K562 (cell line): ENCODE data around the gene GCK. TPM values are rescaled to one million over a fixed set of nuclear protein-coding genes. Genes with fewer than 3 reads are reported as not detected.

Experiments used
- BDP1 ChIP-seq: IDR thresholded peaks from 3 replicates; pipeline ENCODE4 v1.6.1; 2011; ENCODE audit not compliant: insufficient read length, insufficient read depth
- CGGBP1 ChIP-seq: fragments of 250-450 bp; sonication (Bioruptor Pico); IDR thresholded peaks from 2 replicates; pipeline ENCODE4 v1.9.0; 2021; ENCODE audit warnings: mild to moderate bottlenecking
- DLX4 ChIP-seq: fragments of 250-450 bp; sonication (Bioruptor Pico); IDR thresholded peaks from 2 replicates; pipeline ENCODE4 v1.6.1; 2021; ENCODE audit warnings: mild to moderate bottlenecking
- ETV6 ChIP-seq, 3 experiments: fragments of 150-350 bp in 1 of 3; sonication (generic) in 1 of 3; formaldehyde crosslinking in 1 of 3; IDR thresholded peaks; 2 replicates each; pipeline versions ENCODE4 v1.6.1 to v1.8.0; 2014 to 2022; ENCODE audit warnings: borderline replicate concordance in 2 of 3, low read depth in 2 of 3, antibody characterized with exemption in 1 of 3, low read length in 1 of 3, mild to moderate bottlenecking in 1 of 3, missing genetic modification reagents in 1 of 3
- EWSR1 ChIP-seq: fragments of 450-650 bp; IDR thresholded peaks from 2 replicates; pipeline ENCODE4 v1.6.1; 2018; ENCODE audit warnings: borderline replicate concordance, mild to moderate bottlenecking, low read depth, moderate library complexity; ENCODE audit not compliant: partially characterized antibody
- GATAD2B ChIP-seq: fragments of 450-650 bp; IDR thresholded peaks from 2 replicates; pipeline ENCODE4 v1.6.1; 2017; ENCODE audit warnings: mild to moderate bottlenecking, borderline replicate concordance
- NR2C2 ChIP-seq, 2 experiments: fragments of 200-800 bp in 1 of 2; sonication (Bioruptor generic) in 1 of 2; sonication (generic) in 1 of 2; formaldehyde crosslinking in 1 of 2; IDR thresholded peaks; 2 replicates each; pipeline versions ENCODE4 v1.6.1 to v1.8.0; 2016 to 2022; ENCODE audit warnings: mild to moderate bottlenecking in 1 of 2, missing compliant biosample characterization in 1 of 2, missing genetic modification characterization in 1 of 2, missing genetic modification reagents in 1 of 2
- NR4A1 ChIP-seq, 2 experiments: fragments of 250-450 bp in 1 of 2; fragments of 450-650 bp in 1 of 2; sonication (Bioruptor Pico) in 1 of 2; IDR thresholded peaks; 2 replicates each; pipeline versions ENCODE4 v1.4.0 to v1.6.1; 2016 to 2020; ENCODE audit warnings: mild to moderate bottlenecking in 2 of 2, missing compliant biosample characterization in 1 of 2, missing genetic modification characterization in 1 of 2, moderate library complexity in 1 of 2
- NRF1 ChIP-seq, 2 experiments: fragments of 450-650 bp; IDR thresholded peaks in 1 of 2; conservative IDR thresholded peaks in 1 of 2; 2 replicates each; pipeline ENCODE4 v1.6.1; 2014; ENCODE audit warnings: mild to moderate bottlenecking in 2 of 2
- ZC3H4 ChIP-seq: sonication (generic); formaldehyde crosslinking; IDR thresholded peaks from 2 replicates; pipeline ENCODE4 v1.9.0; 2021; ENCODE audit warnings: missing genetic modification reagents, borderline replicate concordance
- ZNF263 ChIP-seq: sonication (generic); formaldehyde crosslinking; IDR thresholded peaks from 2 replicates; pipeline ENCODE4 v1.8.0; 2022; ENCODE audit warnings: mild to moderate bottlenecking, missing genetic modification reagents, borderline replicate concordance
- ZNF431 ChIP-seq: sonication (generic); formaldehyde crosslinking; IDR thresholded peaks from 2 replicates; pipeline ENCODE4 v1.8.0; 2022; ENCODE audit warnings: mild to moderate bottlenecking, missing genetic modification reagents
- ZNF512 ChIP-seq: IDR thresholded peaks from 2 replicates; pipeline ENCODE4 v1.6.1; 2016; ENCODE audit warnings: missing genetic modification characterization, missing compliant biosample characterization
- ZNF740 ChIP-seq, 3 experiments: fragments of 200-800 bp in 1 of 3; sonication (Bioruptor generic) in 1 of 3; sonication (generic) in 1 of 3; formaldehyde crosslinking in 1 of 3; IDR thresholded peaks; 2 replicates each; pipeline versions ENCODE4 v1.6.1 to v1.8.0; 2016 to 2022; ENCODE audit warnings: mild to moderate bottlenecking in 2 of 3, missing compliant biosample characterization in 2 of 3, missing genetic modification characterization in 2 of 3, missing genetic modification reagents in 1 of 3
- polyA plus RNA-seq, 8 experiments: library from polyadenylated mRNA; depleted of rRNA in 4 of 8; stranded (reverse) in 5 of 8; unstranded in 3 of 8; fragments of >200 nt; fragmentation: Nextera tagmentation in 2 of 8; fragmentation: Illumina TruSeq in 1 of 8; extraction: Ambion mirVana in 2 of 8; extraction: Trizol in 1 of 8; gene quantifications; 2 replicates each; pipeline versions ENCODE4 v1.2.1 to v1.2.3, GENCODE V29; 2011 to 2014; ENCODE audit warnings: inconsistent platforms in 1 of 8, missing spikeins in 1 of 8
- total RNA-seq, 7 experiments: library from RNA; depleted of rRNA in 6 of 7; stranded (reverse); fragments of >200 nt in 6 of 7; fragmentation: Illumina TruSeq in 2 of 7; extraction: Trizol in 2 of 7; gene quantifications; 2 replicates each; pipeline versions ENCODE4 v1.2.1 to v1.2.3, GENCODE V29; 2011 to 2021; ENCODE audit warnings: low replicate concordance in 1 of 7
- TF ChIP-seq, protein P1 (sequence below): fragments of 250-450 bp; sonication (Bioruptor Pico); IDR thresholded peaks from 2 replicates; pipeline ENCODE4 v1.8.0; 2021; ENCODE audit warnings: moderate library complexity, mild to moderate bottlenecking, inconsistent platforms
- TF ChIP-seq, protein P2 (sequence below): fragments of 450-650 bp; formaldehyde crosslinking; IDR thresholded peaks from 2 replicates; pipeline ENCODE4 v1.4.0; 2020; ENCODE audit warnings: mild to moderate bottlenecking, moderate library complexity

Gene GCK
- total and polyA plus RNA-seq, 9 of the 15 experiments (the other 6 are each of a cell fraction or from before 2014, with no cell fraction given), result 0.11 to 0.55 (median 0.16) TPM; not detected in 3

- no peak for TF ChIP-seq ETV6 (IDR thresholded peaks at IDR 0.05; ENCODE audit: borderline replicate concordance in 1 of 2, low read depth in 2 of 2, low read length in 1 of 2)
- TF ChIP-seq ETV6 (CRISPR knock-in tag; IDR thresholded peaks at IDR 0.05; ENCODE audit: borderline replicate concordance), result peak; percentile 79; the same call in 1 of the 2 replicates
- TF ChIP-seq, protein P1, sequence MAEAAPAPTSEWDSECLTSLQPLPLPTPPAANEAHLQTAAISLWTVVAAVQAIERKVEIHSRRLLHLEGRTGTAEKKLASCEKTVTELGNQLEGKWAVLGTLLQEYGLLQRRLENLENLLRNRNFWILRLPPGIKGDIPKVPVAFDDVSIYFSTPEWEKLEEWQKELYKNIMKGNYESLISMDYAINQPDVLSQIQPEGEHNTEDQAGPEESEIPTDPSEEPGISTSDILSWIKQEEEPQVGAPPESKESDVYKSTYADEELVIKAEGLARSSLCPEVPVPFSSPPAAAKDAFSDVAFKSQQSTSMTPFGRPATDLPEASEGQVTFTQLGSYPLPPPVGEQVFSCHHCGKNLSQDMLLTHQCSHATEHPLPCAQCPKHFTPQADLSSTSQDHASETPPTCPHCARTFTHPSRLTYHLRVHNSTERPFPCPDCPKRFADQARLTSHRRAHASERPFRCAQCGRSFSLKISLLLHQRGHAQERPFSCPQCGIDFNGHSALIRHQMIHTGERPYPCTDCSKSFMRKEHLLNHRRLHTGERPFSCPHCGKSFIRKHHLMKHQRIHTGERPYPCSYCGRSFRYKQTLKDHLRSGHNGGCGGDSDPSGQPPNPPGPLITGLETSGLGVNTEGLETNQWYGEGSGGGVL, result no peak
- TF ChIP-seq GATAD2B, result no peak
- TF ChIP-seq ZNF263 (CRISPR knock-in tag), result peak; percentile 93
- TF ChIP-seq ZNF512, result no peak
- TF ChIP-seq ZC3H4, result no peak
- TF ChIP-seq NRF1 (conservative IDR thresholded peaks at IDR 0.05 in 1 of 2, IDR thresholded peaks at IDR 0.05 in 1 of 2), result peak; percentile 43 to 49; a peak in 3 of 4 replicates
- no peak for TF ChIP-seq CGGBP1
- TF ChIP-seq ZNF740 (CRISPR knock-in tag; IDR thresholded peaks at IDR 0.05), result no peak
- TF ChIP-seq ZNF740 (tag; IDR thresholded peaks at IDR 0.05), result 0 out of 4 replicates have a peak, but pooled peaks of 1 of the 2 experiments have one; percentile 33
- 0 out of 2 replicates have a peak, but pooled peaks have one; percentile 56 for TF ChIP-seq NR2C2 (CRISPR knock-in tag; IDR thresholded peaks at IDR 0.05)
- no peak for TF ChIP-seq NR2C2 (tag; IDR thresholded peaks at IDR 0.05)
- TF ChIP-seq BDP1, result no peak
- no peak for TF ChIP-seq DLX4 (CRISPR knock-in tag)
- 0 out of 2 replicates have a peak, but pooled peaks have one; percentile 25 for TF ChIP-seq NR4A1 (CRISPR knock-in tag; IDR thresholded peaks at IDR 0.05)
- TF ChIP-seq NR4A1 (tag; IDR thresholded peaks at IDR 0.05), result no peak
- TF ChIP-seq, protein P2, sequence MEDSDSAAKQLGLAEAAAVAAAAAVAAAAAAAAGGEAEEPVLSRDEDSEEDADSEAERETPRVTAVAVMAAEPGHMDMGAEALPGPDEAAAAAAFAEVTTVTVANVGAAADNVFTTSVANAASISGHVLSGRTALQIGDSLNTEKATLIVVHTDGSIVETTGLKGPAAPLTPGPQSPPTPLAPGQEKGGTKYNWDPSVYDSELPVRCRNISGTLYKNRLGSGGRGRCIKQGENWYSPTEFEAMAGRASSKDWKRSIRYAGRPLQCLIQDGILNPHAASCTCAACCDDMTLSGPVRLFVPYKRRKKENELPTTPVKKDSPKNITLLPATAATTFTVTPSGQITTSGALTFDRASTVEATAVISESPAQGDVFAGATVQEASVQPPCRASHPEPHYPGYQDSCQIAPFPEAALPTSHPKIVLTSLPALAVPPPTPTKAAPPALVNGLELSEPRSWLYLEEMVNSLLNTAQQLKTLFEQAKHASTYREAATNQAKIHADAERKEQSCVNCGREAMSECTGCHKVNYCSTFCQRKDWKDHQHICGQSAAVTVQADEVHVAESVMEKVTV, result no peak
- peak; percentile 77 for TF ChIP-seq ZNF431 (CRISPR knock-in tag)
- no peak for TF ChIP-seq EWSR1
Observed at GRCh38 chr7:44145969-44146911, 43.0 kb downstream of the GCK start (continued).
